OCI-LY1 (cell line): ENCODE measurements around the gene IQSEC1.

ENCODE experiments used
- CTCF ChIP-seq: fragments of 200-600 bp; sonication (generic), shearing (Covaris generic); IDR thresholded peaks from 2 replicates; pipeline ENCODE4 v1.5.1; 2017; ENCODE audit warnings: mild to moderate bottlenecking, antibody characterized with exemption, low read length, moderate library complexity, mixed read lengths
- EZH2 ChIP-seq: fragments of 200-600 bp; sonication (generic), shearing (Covaris generic); IDR thresholded peaks from 2 replicates; pipeline ENCODE4 v1.8.0; 2017; ENCODE audit warnings: borderline replicate concordance, mixed run types, mild to moderate bottlenecking, antibody characterized with exemption, low read length, moderate library complexity, mixed read lengths

- TF ChIP-seq CTCF (no peak), EZH2 (no peak)
These were observed 8.6 kb upstream of the IQSEC1 start for GRCh38 chr3:13081603-13082360.
